ENCODE data around the gene ADGRB3. TPM values are rescaled to one million over a fixed set of nuclear protein-coding genes. Genes with fewer than 3 reads are reported as not detected.
"Not testable (repeated sequence)": the region's sequence is repeated elsewhere in the genome, so short reads cannot be mapped to it uniquely, and the experiment has no call there.

Gene ADGRB3
- total RNA-seq, 2 experiments from 2014 or later = not detected

GRCh38 chr6:69121461-69122406 is 486.7 kb downstream of the ADGRB3 start:
- not testable (repeated sequence) for H3K27me3 Mint-ChIP-seq, H3K36me3 Mint-ChIP-seq, H3K4me3 Mint-ChIP-seq, H3K9me3 Mint-ChIP-seq, H3K4me1 Mint-ChIP-seq, H3K27ac Mint-ChIP-seq, DNase-seq

GRCh38 chr6:69122407-69122773 is 487.3 kb downstream of the ADGRB3 start:
- Mint-ChIP-seq H3K27ac (no peak overlapping the region), H3K27me3 (no peaks in the 10 kb centered on the region), H3K4me1 (no peaks in the 10 kb centered on the region), H3K9me3 (no peaks in the 10 kb centered on the region), H3K36me3 (no peaks in the 10 kb centered on the region), H3K4me3 (no peak overlapping the region)
- no peak for DNase-seq

GRCh38 chr6:69128411-69128810 is 493.3 kb downstream of the ADGRB3 start:
- Mint-ChIP-seq H3K27me3 (no peaks in the 10 kb centered on the region), H3K4me3 (no peak overlapping the region), H3K27ac (no peak overlapping the region), H3K4me1 (no peaks in the 10 kb centered on the region), H3K36me3 (no peaks in the 10 kb centered on the region), H3K9me3 (peaks cover 5% of the 10 kb centered on the region)
- no peak for DNase-seq

- H3K36me3 Mint-ChIP-seq = no peaks in the 10 kb centered on the region
- H3K4me3 Mint-ChIP-seq = no peak overlapping the region
- DNase-seq = no peak
- H3K27ac Mint-ChIP-seq = no peak overlapping the region
- H3K9me3 Mint-ChIP-seq = peaks cover 5% of the 10 kb centered on the region
- no peaks in the 10 kb centered on the region for H3K27me3 Mint-ChIP-seq
- no peaks in the 10 kb centered on the region for H3K4me1 Mint-ChIP-seq
These were observed 494.0 kb downstream of the ADGRB3 start for GRCh38 chr6:69129046-69129445.

- H3K27me3 Mint-ChIP-seq = no peaks in the 10 kb centered on the region
- H3K27ac Mint-ChIP-seq = no peak overlapping the region
- DNase-seq = no peak
- H3K36me3 Mint-ChIP-seq = no peaks in the 10 kb centered on the region
- peaks cover 5% of the 10 kb centered on the region for H3K9me3 Mint-ChIP-seq
- H3K4me3 Mint-ChIP-seq = no peak overlapping the region
- no peaks in the 10 kb centered on the region for H3K4me1 Mint-ChIP-seq
These were observed 500.8 kb downstream of the ADGRB3 start for GRCh38 chr6:69135927-69136326.

GRCh38 chr6:69138148-69138547 is 503.1 kb downstream of the ADGRB3 start:
- no peaks in the 10 kb centered on the region for H3K9me3 Mint-ChIP-seq
- DNase-seq = no peak
- H3K4me1 Mint-ChIP-seq = no peaks in the 10 kb centered on the region
- H3K27me3 Mint-ChIP-seq = no peaks in the 10 kb centered on the region
- no peaks in the 10 kb centered on the region for H3K36me3 Mint-ChIP-seq
- H3K4me3 Mint-ChIP-seq = no peak overlapping the region
- no peak overlapping the region for H3K27ac Mint-ChIP-seq

- H3K27me3 Mint-ChIP-seq = no peaks in the 10 kb centered on the region
- H3K4me3 Mint-ChIP-seq = no peak overlapping the region
- H3K36me3 Mint-ChIP-seq = no peaks in the 10 kb centered on the region
- H3K4me1 Mint-ChIP-seq = no peaks in the 10 kb centered on the region
- no peak for DNase-seq
- no peak overlapping the region for H3K27ac Mint-ChIP-seq
- H3K9me3 Mint-ChIP-seq = no peaks in the 10 kb centered on the region
These were observed 503.9 kb downstream of the ADGRB3 start for GRCh38 chr6:69138893-69139494.

GRCh38 chr6:69145062-69145461 is 510.0 kb downstream of the ADGRB3 start:
- no peak overlapping the region for H3K4me3 Mint-ChIP-seq
- no peaks in the 10 kb centered on the region for H3K36me3 Mint-ChIP-seq
- H3K27me3 Mint-ChIP-seq = no peaks in the 10 kb centered on the region
- H3K9me3 Mint-ChIP-seq = no peaks in the 10 kb centered on the region
- H3K27ac Mint-ChIP-seq = no peak overlapping the region
- no peaks in the 10 kb centered on the region for H3K4me1 Mint-ChIP-seq
- DNase-seq = no peak

- H3K36me3 Mint-ChIP-seq = no peaks in the 10 kb centered on the region
- no peak overlapping the region for H3K4me3 Mint-ChIP-seq
- H3K9me3 Mint-ChIP-seq = no peaks in the 10 kb centered on the region
- DNase-seq = no peak
- H3K4me1 Mint-ChIP-seq = no peaks in the 10 kb centered on the region
- H3K27me3 Mint-ChIP-seq = no peaks in the 10 kb centered on the region
- no peak overlapping the region for H3K27ac Mint-ChIP-seq
These were observed 511.3 kb downstream of the ADGRB3 start for GRCh38 chr6:69146385-69146784.

GRCh38 chr6:69155467-69155866 is 520.4 kb downstream of the ADGRB3 start:
- no peak for DNase-seq
- Mint-ChIP-seq H3K4me1 (no peaks in the 10 kb centered on the region), H3K36me3 (no peaks in the 10 kb centered on the region), H3K27me3 (no peaks in the 10 kb centered on the region), H3K4me3 (no peak overlapping the region), H3K9me3 (no peaks in the 10 kb centered on the region), H3K27ac (no peak overlapping the region)

GRCh38 chr6:69162811-69163210 is 527.7 kb downstream of the ADGRB3 start:
- no peak for DNase-seq
- Mint-ChIP-seq H3K27me3 (no peaks in the 10 kb centered on the region), H3K4me3 (no peak overlapping the region), H3K4me1 (no peaks in the 10 kb centered on the region), H3K36me3 (no peaks in the 10 kb centered on the region), H3K9me3 (no peaks in the 10 kb centered on the region), H3K27ac (no peak overlapping the region)

GRCh38 chr6:69164564-69165229 is 529.6 kb downstream of the ADGRB3 start:
- Mint-ChIP-seq H3K9me3 (no peaks in the 10 kb centered on the region), H3K27me3 (no peaks in the 10 kb centered on the region), H3K4me3 (no peak overlapping the region), H3K36me3 (no peaks in the 10 kb centered on the region), H3K4me1 (no peaks in the 10 kb centered on the region), H3K27ac (no peak overlapping the region)
- no peak for DNase-seq

- no peak for DNase-seq
- peaks cover 2% of the 10 kb centered on the region for H3K9me3 Mint-ChIP-seq
- H3K27me3 Mint-ChIP-seq = no peaks in the 10 kb centered on the region
- no peak overlapping the region for H3K27ac Mint-ChIP-seq
- H3K36me3 Mint-ChIP-seq = no peaks in the 10 kb centered on the region
- H3K4me3 Mint-ChIP-seq = no peak overlapping the region
- H3K4me1 Mint-ChIP-seq = no peaks in the 10 kb centered on the region
These were observed 544.6 kb downstream of the ADGRB3 start for GRCh38 chr6:69179681-69180080.

GRCh38 chr6:69180361-69181067 is 545.4 kb downstream of the ADGRB3 start:
- no peak for DNase-seq
- no peaks in the 10 kb centered on the region for H3K36me3 Mint-ChIP-seq
- H3K4me1 Mint-ChIP-seq = no peaks in the 10 kb centered on the region
- no peak overlapping the region for H3K27ac Mint-ChIP-seq
- H3K27me3 Mint-ChIP-seq = no peaks in the 10 kb centered on the region
- no peak overlapping the region for H3K4me3 Mint-ChIP-seq
- H3K9me3 Mint-ChIP-seq = peaks cover 2% of the 10 kb centered on the region

GRCh38 chr6:69181964-69182363 is 546.9 kb downstream of the ADGRB3 start:
- no peaks in the 10 kb centered on the region for H3K27me3 Mint-ChIP-seq

More at GRCh38 chr6:69181964-69182363, 546.9 kb downstream of the ADGRB3 start:
- H3K4me1 Mint-ChIP-seq = no peaks in the 10 kb centered on the region
- no peaks in the 10 kb centered on the region for H3K36me3 Mint-ChIP-seq
- no peak for DNase-seq
- peaks cover 2% of the 10 kb centered on the region for H3K9me3 Mint-ChIP-seq
- H3K27ac Mint-ChIP-seq = no peak overlapping the region
- H3K4me3 Mint-ChIP-seq = no peak overlapping the region

Data from activated naive CD8-positive, alpha-beta T cell treated with anti-CD3 and anti-CD28 coated beads for 36 hours (primary cell).